H9 (cell line): ENCODE results near the gene RIMOC1. TPM values are rescaled to one million over a fixed set of nuclear protein-coding genes. Genes with fewer than 3 reads are reported as not detected.

Experiments used
- DNase-seq: peaks from one replicate; pipeline ENCODE4 v3.0.0-alpha.2; 2017
- H2AFZ ChIP-seq: one replicate; pipeline ENCODE4 v1.6.1; 2013; ENCODE audit warnings: mild to moderate bottlenecking, low read length, control low read depth, moderate library complexity
- H2AK5ac ChIP-seq: 2 replicates; pipeline ENCODE4 v1.6.1; 2013; ENCODE audit warnings: low read length, control low read depth, mixed read lengths; ENCODE audit not compliant: insufficient read length
- H2BK120ac ChIP-seq: one replicate; pipeline ENCODE4 v1.6.1; 2013; ENCODE audit warnings: low read depth, mild to moderate bottlenecking, low read length, control low read depth, inconsistent platforms; ENCODE audit not compliant: poor library complexity, severe bottlenecking
- H2BK12ac ChIP-seq: 2 replicates; pipeline ENCODE4 v1.6.1; 2013; ENCODE audit warnings: low read length, control low read depth, mixed read lengths, low read depth; ENCODE audit not compliant: insufficient read length
- H2BK15ac ChIP-seq: 2 replicates; pipeline ENCODE4 v1.6.1; 2013; ENCODE audit warnings: low read depth, low read length, control low read depth
- H2BK20ac ChIP-seq: one replicate; pipeline ENCODE4 v1.6.1; 2013; ENCODE audit warnings: low read depth, mild to moderate bottlenecking, low read length, control low read depth, inconsistent platforms; ENCODE audit not compliant: poor library complexity, severe bottlenecking
- H2BK5ac ChIP-seq: 2 replicates; pipeline ENCODE4 v1.6.1; 2013; ENCODE audit warnings: low read length, control low read depth, mixed read lengths; ENCODE audit not compliant: insufficient read length
- H3K14ac ChIP-seq: 2 replicates; pipeline ENCODE4 v1.6.1; 2013; ENCODE audit warnings: low read length, control low read depth; ENCODE audit not compliant: insufficient read depth
- H3K18ac ChIP-seq: 2 replicates; pipeline ENCODE4 v1.6.1; 2013; ENCODE audit warnings: low read depth, mild to moderate bottlenecking, mixed read lengths, low read length, control low read depth; ENCODE audit not compliant: insufficient read length
- H3K23ac ChIP-seq: 2 replicates; pipeline ENCODE4 v1.6.1; 2013; ENCODE audit warnings: low read length, control low read depth, mixed read lengths, low read depth; ENCODE audit not compliant: insufficient read length
- H3K23me2 ChIP-seq: 2 replicates; pipeline ENCODE4 v1.6.1; 2013; ENCODE audit warnings: low read depth, mild to moderate bottlenecking, mixed read lengths, low read length, control low read depth; ENCODE audit not compliant: insufficient read length, poor library complexity, severe bottlenecking
- H3K27ac ChIP-seq: 2 replicates; pipeline ENCODE4 v1.5.1; 2013; ENCODE audit warnings: low read length, control low read depth, mixed read lengths, low read depth; ENCODE audit not compliant: insufficient read length
- H3K27me3 ChIP-seq: 2 replicates; pipeline ENCODE4 v1.6.1; 2013; ENCODE audit warnings: low read length, control low read depth, inconsistent platforms; ENCODE audit not compliant: insufficient read depth
- H3K4ac ChIP-seq: 2 replicates; pipeline ENCODE4 v1.6.1; 2013; ENCODE audit warnings: low read depth, mild to moderate bottlenecking, control low read depth, inconsistent platforms, low read length, moderate library complexity
- H3K4me1 ChIP-seq: 2 replicates; pipeline ENCODE4 v1.6.1; 2013; ENCODE audit warnings: low read length, control low read depth, inconsistent platforms; ENCODE audit not compliant: insufficient read depth
- H3K4me2 ChIP-seq: 2 replicates; pipeline ENCODE4 v1.6.1; 2013; ENCODE audit warnings: low read length, control low read depth, mixed read lengths; ENCODE audit not compliant: insufficient read length, insufficient read depth
- H3K56ac ChIP-seq: 2 replicates; pipeline ENCODE4 v1.6.1; 2013; ENCODE audit warnings: low read depth, mild to moderate bottlenecking, mixed read lengths, low read length, control low read depth; ENCODE audit not compliant: insufficient read length
- H3K79me1 ChIP-seq: 2 replicates; pipeline ENCODE4 v1.6.1; 2013; ENCODE audit warnings: low read depth, mild to moderate bottlenecking, moderate library complexity, low read length, control low read depth, inconsistent platforms; ENCODE audit not compliant: insufficient read depth, poor library complexity, severe bottlenecking
- H3K79me2 ChIP-seq: 2 replicates; pipeline ENCODE4 v1.6.1; 2013; ENCODE audit warnings: low read length, control low read depth, inconsistent platforms; ENCODE audit not compliant: insufficient read depth
- H3K9ac ChIP-seq: 2 replicates; pipeline ENCODE4 v1.6.1; 2013; ENCODE audit warnings: low read length, control low read depth, mixed read lengths; ENCODE audit not compliant: insufficient read length; ENCODE audit errors: extremely low read depth
- H3K9me3 ChIP-seq: one replicate; pipeline ENCODE4 v1.6.1; 2013; ENCODE audit warnings: low read depth, low read length, inconsistent platforms; ENCODE audit not compliant: control insufficient read depth
- H3T11ph ChIP-seq: one replicate; pipeline ENCODE4 v1.6.1; 2013; ENCODE audit warnings: mild to moderate bottlenecking, low read length, control low read depth, inconsistent platforms
- H4K20me1 ChIP-seq: one replicate; pipeline ENCODE4 v1.6.1; 2013; ENCODE audit not compliant: control insufficient read depth, insufficient read length, insufficient read depth
- H4K5ac ChIP-seq: 2 replicates; pipeline ENCODE4 v1.6.1; 2013; ENCODE audit warnings: low read depth, mild to moderate bottlenecking, mixed read lengths, low read length, control low read depth; ENCODE audit not compliant: insufficient read length
- H4K8ac ChIP-seq: replicated peaks from 2 replicates; pipeline ENCODE4 v1.6.1; 2013; ENCODE audit warnings: low read length, control low read depth, mixed read lengths, low read depth; ENCODE audit not compliant: insufficient read length
- H4K91ac ChIP-seq: 2 replicates; pipeline ENCODE4 v1.6.1; 2013; ENCODE audit warnings: low read depth, mild to moderate bottlenecking, moderate library complexity, mixed read lengths, low read length, control low read depth; ENCODE audit not compliant: insufficient read length
- H3K27ac Mint-ChIP-seq, 3 experiments: 2 replicates in 2 of 3; 3 replicates in 1 of 3; pipeline ENCODE4 v1.8.0; 2020 to 2021; ENCODE audit warnings: mixed read lengths in 3 of 3, mild to moderate bottlenecking in 1 of 3, moderate library complexity in 1 of 3
- H3K27me3 Mint-ChIP-seq: 2 replicates; pipeline ENCODE4 v1.8.0; 2021; ENCODE audit warnings: low read depth, mild to moderate bottlenecking, moderate library complexity, mixed read lengths
- H3K36me3 Mint-ChIP-seq, 3 experiments: 2 replicates in 2 of 3; 3 replicates in 1 of 3; pipeline ENCODE4 v1.8.0; 2020 to 2021; ENCODE audit warnings: low read depth in 3 of 3, mixed read lengths in 3 of 3; ENCODE audit not compliant: insufficient read depth in 1 of 3
- H3K4me1 Mint-ChIP-seq, 2 experiments: 2 replicates each; pipeline ENCODE4 v1.8.0; 2020; ENCODE audit warnings: mixed read lengths in 2 of 2
- H3K4me3 Mint-ChIP-seq, 2 experiments: 2 replicates in 1 of 2; 3 replicates in 1 of 2; pipeline ENCODE4 v1.8.0; 2020 to 2021; ENCODE audit warnings: mild to moderate bottlenecking in 2 of 2, mixed read lengths in 2 of 2, moderate library complexity in 1 of 2
- H3K9me3 Mint-ChIP-seq, 2 experiments: 2 replicates in 1 of 2; 3 replicates in 1 of 2; pipeline ENCODE4 v1.8.0; 2020; ENCODE audit warnings: mild to moderate bottlenecking in 2 of 2, mixed read lengths in 2 of 2, moderate library complexity in 1 of 2
- total RNA-seq: library from RNA; stranded (reverse); gene quantifications from 2 replicates; pipeline ENCODE4 v1.2.1, GENCODE V29; 2021
- TF ChIP-seq, protein P1 (sequence below): fragments of 200-600 bp; sonication (generic); conservative IDR thresholded peaks from 3 replicates; pipeline ENCODE4 v1.8.0; 2021; ENCODE audit warnings: antibody characterized with exemption, mild to moderate bottlenecking

The RIMOC1 gene
- total RNA-seq, 1 experiment from 2014 or later, result 43.3 TPM

DNA sequence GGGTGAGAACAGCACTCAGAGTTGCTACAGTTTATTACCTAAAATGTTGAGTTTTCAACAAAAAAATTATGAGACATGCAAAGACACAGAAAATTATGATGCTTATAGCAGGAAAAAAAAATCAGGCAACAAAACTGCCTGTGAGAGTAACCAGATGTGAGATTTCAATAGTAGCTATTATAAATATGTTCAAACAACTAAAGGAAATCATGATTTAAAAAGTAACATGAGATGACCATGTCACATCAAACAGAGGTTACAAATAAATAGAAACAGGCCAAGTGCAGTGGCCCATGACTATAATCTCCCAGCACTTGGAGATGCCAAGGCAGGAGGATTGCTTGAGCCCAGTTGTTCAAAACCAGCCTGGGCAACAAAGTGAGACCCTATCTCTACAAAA is 12.1 kb upstream of the RIMOC1 start:
- H3K56ac ChIP-seq, result no peak overlapping the region
- no peak overlapping the region for H3K4me2 ChIP-seq
- H3K27ac ChIP-seq, result no peak overlapping the region
- no peak overlapping the region for H3K23ac ChIP-seq
- H4K8ac ChIP-seq, result no peak overlapping the region
- H2AK5ac ChIP-seq, result no peak overlapping the region
- no peak overlapping the region for H2BK20ac ChIP-seq
- Mint-ChIP-seq H3K9me3 (peaks cover 9 to 22% of the 10 kb centered on the region in 2 experiments), H3K27ac (no peak overlapping the region), H3K4me1 (peaks cover 9 to 10% of the 10 kb centered on the region in 2 experiments), H3K4me3 (no peak overlapping the region), H3K27me3 (peaks cover 20% of the 10 kb centered on the region), H3K36me3 (peaks cover 4 to 7% (median 5%) of the 10 kb centered on the region in 3 experiments; a peak in 2 of 7 replicates)
- no peaks in the 10 kb centered on the region for H3K79me1 ChIP-seq
- H3K27me3 ChIP-seq, result no peaks in the 10 kb centered on the region
- no peak overlapping the region for H3K4ac ChIP-seq
- no peaks in the 10 kb centered on the region for H3K23me2 ChIP-seq
- no peak overlapping the region for H2BK12ac ChIP-seq
- H3K9ac ChIP-seq, result no peak overlapping the region
- H3K9me3 ChIP-seq, result no peaks in the 10 kb centered on the region
- DNase-seq, result no peak
- TF ChIP-seq, protein P1, sequence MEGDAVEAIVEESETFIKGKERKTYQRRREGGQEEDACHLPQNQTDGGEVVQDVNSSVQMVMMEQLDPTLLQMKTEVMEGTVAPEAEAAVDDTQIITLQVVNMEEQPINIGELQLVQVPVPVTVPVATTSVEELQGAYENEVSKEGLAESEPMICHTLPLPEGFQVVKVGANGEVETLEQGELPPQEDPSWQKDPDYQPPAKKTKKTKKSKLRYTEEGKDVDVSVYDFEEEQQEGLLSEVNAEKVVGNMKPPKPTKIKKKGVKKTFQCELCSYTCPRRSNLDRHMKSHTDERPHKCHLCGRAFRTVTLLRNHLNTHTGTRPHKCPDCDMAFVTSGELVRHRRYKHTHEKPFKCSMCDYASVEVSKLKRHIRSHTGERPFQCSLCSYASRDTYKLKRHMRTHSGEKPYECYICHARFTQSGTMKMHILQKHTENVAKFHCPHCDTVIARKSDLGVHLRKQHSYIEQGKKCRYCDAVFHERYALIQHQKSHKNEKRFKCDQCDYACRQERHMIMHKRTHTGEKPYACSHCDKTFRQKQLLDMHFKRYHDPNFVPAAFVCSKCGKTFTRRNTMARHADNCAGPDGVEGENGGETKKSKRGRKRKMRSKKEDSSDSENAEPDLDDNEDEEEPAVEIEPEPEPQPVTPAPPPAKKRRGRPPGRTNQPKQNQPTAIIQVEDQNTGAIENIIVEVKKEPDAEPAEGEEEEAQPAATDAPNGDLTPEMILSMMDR, result no peak
- no peak overlapping the region for H3K14ac ChIP-seq
- H4K91ac ChIP-seq, result no peak overlapping the region
- no peak overlapping the region for H2BK15ac ChIP-seq
- H3K79me2 ChIP-seq, result no peaks in the 10 kb centered on the region
- H2BK5ac ChIP-seq, result no peak overlapping the region
- H3K18ac ChIP-seq, result no peak overlapping the region
- no peak overlapping the region for H3T11ph ChIP-seq
- no peaks in the 10 kb centered on the region for H4K20me1 ChIP-seq
- no peaks in the 10 kb centered on the region for H3K4me1 ChIP-seq
- H2BK120ac ChIP-seq, result no peak overlapping the region
- H2AFZ ChIP-seq, result no peak overlapping the region
- no peak overlapping the region for H4K5ac ChIP-seq
